Measurements from ENCODE around the gene CD177. TPM values are rescaled to one million over a fixed set of nuclear protein-coding genes. Genes with fewer than 3 reads are reported as not detected.

CD177 gene
- total RNA-seq, 2 donors from 2014 or later: 3.0 to 6.0 TPM

DNA sequence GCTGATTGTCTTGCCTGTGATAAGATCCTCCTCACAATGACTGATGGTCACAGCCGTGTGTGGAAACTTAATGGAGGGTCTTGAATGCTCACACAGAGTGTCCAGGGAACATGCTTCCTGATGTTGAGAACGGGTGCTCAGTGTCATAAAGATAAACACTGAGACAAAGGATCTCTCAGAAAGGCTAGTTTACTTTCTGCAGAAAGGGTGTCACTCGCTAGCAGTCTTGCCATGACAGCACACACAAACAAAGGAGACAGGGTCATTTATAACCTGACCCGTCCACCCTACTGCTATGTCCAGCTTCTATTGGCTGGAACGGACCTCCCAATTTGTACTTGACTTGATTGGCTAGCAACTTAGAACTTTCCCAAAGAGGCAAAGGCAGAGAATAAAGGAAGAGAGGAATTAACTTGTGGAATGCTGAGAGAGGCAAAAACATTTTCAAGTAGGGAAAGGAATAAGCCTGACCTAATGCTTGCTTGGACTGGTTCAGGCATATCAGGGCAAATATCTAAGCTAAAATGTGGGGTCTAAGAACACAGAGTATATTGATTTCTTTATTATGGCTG, 45.2 kb upstream of the CD177 start:
- Mint-ChIP-seq H3K4me1 (no peaks in the 10 kb centered on the region), H3K9me3 (peaks cover 94% of the 10 kb centered on the region), H3K36me3 (ENCODE audit: low read depth) (no peaks in the 10 kb centered on the region), H3K4me3 (no peak overlapping the region), H3K27me3 (ENCODE audit: insufficient read depth) (no peaks in the 10 kb centered on the region), H3K27ac (no peak overlapping the region)
- H3K4me1 ChIP-seq (ENCODE audit: control insufficient read depth, insufficient read depth, low read length): no peaks in the 10 kb centered on the region
- no peak overlapping the region for H3K9ac ChIP-seq (ENCODE audit: extremely low read depth, low read length, poor library complexity, severe bottlenecking)
- 81 to 88% methylated on average over 5 of the region's 5 CpGs for WGBS, 2 experiments (ENCODE audit: insufficient coverage in 1 of 2, insufficient read length in 1 of 2)
- DNase-seq: no peak
- no peaks in the 10 kb centered on the region for H3K27me3 ChIP-seq (ENCODE audit: control insufficient read depth, insufficient read depth, low read length, poor library complexity, severe bottlenecking)
- no peaks in the 10 kb centered on the region for H3K36me3 ChIP-seq (ENCODE audit: control insufficient read depth, insufficient read depth, low read length)
- no peak overlapping the region for H3K4me3 ChIP-seq (ENCODE audit: low read length)
- TF ChIP-seq, protein P1, sequence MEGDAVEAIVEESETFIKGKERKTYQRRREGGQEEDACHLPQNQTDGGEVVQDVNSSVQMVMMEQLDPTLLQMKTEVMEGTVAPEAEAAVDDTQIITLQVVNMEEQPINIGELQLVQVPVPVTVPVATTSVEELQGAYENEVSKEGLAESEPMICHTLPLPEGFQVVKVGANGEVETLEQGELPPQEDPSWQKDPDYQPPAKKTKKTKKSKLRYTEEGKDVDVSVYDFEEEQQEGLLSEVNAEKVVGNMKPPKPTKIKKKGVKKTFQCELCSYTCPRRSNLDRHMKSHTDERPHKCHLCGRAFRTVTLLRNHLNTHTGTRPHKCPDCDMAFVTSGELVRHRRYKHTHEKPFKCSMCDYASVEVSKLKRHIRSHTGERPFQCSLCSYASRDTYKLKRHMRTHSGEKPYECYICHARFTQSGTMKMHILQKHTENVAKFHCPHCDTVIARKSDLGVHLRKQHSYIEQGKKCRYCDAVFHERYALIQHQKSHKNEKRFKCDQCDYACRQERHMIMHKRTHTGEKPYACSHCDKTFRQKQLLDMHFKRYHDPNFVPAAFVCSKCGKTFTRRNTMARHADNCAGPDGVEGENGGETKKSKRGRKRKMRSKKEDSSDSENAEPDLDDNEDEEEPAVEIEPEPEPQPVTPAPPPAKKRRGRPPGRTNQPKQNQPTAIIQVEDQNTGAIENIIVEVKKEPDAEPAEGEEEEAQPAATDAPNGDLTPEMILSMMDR (conservative IDR thresholded peaks at IDR 0.05): no peak
- H3K27ac ChIP-seq (ENCODE audit: low read depth, low read length): no peak overlapping the region
- no peaks in the 10 kb centered on the region for H3K9me3 ChIP-seq (ENCODE audit: control insufficient read depth, low read length)

DNA sequence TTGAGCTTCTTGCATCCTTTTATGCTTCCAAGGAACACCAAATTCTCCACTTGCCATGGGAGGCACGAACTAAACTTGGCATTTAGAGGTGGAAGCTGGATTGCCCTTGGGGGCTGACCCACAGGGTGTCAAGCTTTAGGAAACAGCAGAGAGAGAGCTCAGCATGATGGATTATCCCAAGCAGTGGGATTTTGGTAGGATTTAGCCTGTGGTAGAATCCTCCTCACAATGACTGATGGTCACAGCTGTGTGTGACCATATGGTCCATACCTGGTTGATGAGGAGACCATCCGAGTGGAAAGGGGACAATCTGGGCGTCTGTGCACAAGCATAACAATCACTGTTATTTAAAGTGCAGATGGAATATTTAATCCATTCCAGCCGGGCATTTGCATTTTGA, 44.0 kb upstream of the CD177 start:
- Histone ChIP-seq H3K27ac (ENCODE audit: low read depth, low read length) (no peak overlapping the region), H3K9ac (ENCODE audit: extremely low read depth, low read length, poor library complexity, severe bottlenecking) (no peak overlapping the region), H3K9me3 (ENCODE audit: control insufficient read depth, low read length) (peaks cover 5% of the 10 kb centered on the region), H3K4me1 (ENCODE audit: control insufficient read depth, insufficient read depth, low read length) (no peaks in the 10 kb centered on the region), H3K4me3 (ENCODE audit: low read length) (no peak overlapping the region), H3K36me3 (ENCODE audit: control insufficient read depth, insufficient read depth, low read length) (no peaks in the 10 kb centered on the region), H3K27me3 (ENCODE audit: control insufficient read depth, insufficient read depth, low read length, poor library complexity, severe bottlenecking) (no peaks in the 10 kb centered on the region)
- H3K9me3 Mint-ChIP-seq: peaks cover 95% of the 10 kb centered on the region
- TF ChIP-seq, protein P1 (conservative IDR thresholded peaks at IDR 0.05): no peak
- H3K4me1 Mint-ChIP-seq: no peaks in the 10 kb centered on the region
- DNase-seq: no peak
- H3K4me3 Mint-ChIP-seq: no peak overlapping the region
- no peak overlapping the region for H3K27ac Mint-ChIP-seq
- no peaks in the 10 kb centered on the region for H3K36me3 Mint-ChIP-seq (ENCODE audit: low read depth)
- WGBS, 2 experiments (ENCODE audit: insufficient coverage in 1 of 2, insufficient read length in 1 of 2): 80 to 83% methylated on average over 2 to 4 of the region's 4 CpGs
- no peaks in the 10 kb centered on the region for H3K27me3 Mint-ChIP-seq (ENCODE audit: insufficient read depth)

DNA sequence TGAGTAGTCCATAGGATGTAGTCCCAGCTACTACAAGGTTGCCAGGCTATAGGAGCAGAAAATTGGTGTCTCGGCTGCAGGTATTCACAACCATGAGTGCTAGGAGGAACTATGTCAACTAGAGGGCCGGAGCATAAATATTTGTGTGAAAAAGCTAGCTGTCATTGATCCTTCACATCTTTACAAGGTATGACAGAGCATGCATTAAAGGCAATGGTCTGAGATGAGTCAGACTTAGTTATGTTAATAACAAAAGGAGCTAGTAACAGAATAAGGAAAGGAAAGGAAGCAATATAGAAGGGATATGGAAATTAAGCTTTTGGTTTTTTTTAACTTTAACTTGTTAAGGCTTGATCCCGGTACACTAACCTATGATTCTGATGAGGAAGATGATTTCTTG, 43.3 kb upstream of the CD177 start:
- Histone ChIP-seq H3K4me3 (ENCODE audit: low read length) (no peak overlapping the region), H3K27me3 (ENCODE audit: control insufficient read depth, insufficient read depth, low read length, poor library complexity, severe bottlenecking) (no peaks in the 10 kb centered on the region), H3K36me3 (ENCODE audit: control insufficient read depth, insufficient read depth, low read length) (no peaks in the 10 kb centered on the region), H3K27ac (ENCODE audit: low read depth, low read length) (no peak overlapping the region), H3K9me3 (ENCODE audit: control insufficient read depth, low read length) (peaks cover 11% of the 10 kb centered on the region), H3K4me1 (ENCODE audit: control insufficient read depth, insufficient read depth, low read length) (no peaks in the 10 kb centered on the region), H3K9ac (ENCODE audit: extremely low read depth, low read length, poor library complexity, severe bottlenecking) (no peak overlapping the region)
- Mint-ChIP-seq H3K36me3 (ENCODE audit: low read depth) (no peaks in the 10 kb centered on the region), H3K4me3 (no peak overlapping the region), H3K27me3 (ENCODE audit: insufficient read depth) (no peaks in the 10 kb centered on the region), H3K9me3 (peaks cover 95% of the 10 kb centered on the region), H3K4me1 (no peaks in the 10 kb centered on the region), H3K27ac (no peak overlapping the region)
- TF ChIP-seq, protein P1 (conservative IDR thresholded peaks at IDR 0.05): no peak
- DNase-seq: no peak
- WGBS, 2 experiments (ENCODE audit: insufficient coverage in 1 of 2, insufficient read length in 1 of 2): 83 to 84% methylated on average over 3 of the region's 3 CpGs
